Sigmoid colon (tissue), 4 donors: ENCODE data around the gene COMMD10.

Experiments used
- EP300 ChIP-seq, 4 donors: sonication (generic); formaldehyde crosslinking; IDR thresholded peaks; one replicate each; pipeline ENCODE4 v1.6.1; 2017; ENCODE audit warnings: antibody characterized with exemption in 4 of 4
- TF ChIP-seq, protein P1 (sequence below), 4 experiments: fragments of 450-650 bp in 3 of 4; fragments of 200-600 bp in 1 of 4; IDR thresholded peaks; one replicate each; pipeline ENCODE4 v1.5.1; 2016 to 2019; ENCODE audit warnings: antibody characterized with exemption in 4 of 4, mild to moderate bottlenecking in 3 of 4, moderate library complexity in 2 of 4

DNA sequence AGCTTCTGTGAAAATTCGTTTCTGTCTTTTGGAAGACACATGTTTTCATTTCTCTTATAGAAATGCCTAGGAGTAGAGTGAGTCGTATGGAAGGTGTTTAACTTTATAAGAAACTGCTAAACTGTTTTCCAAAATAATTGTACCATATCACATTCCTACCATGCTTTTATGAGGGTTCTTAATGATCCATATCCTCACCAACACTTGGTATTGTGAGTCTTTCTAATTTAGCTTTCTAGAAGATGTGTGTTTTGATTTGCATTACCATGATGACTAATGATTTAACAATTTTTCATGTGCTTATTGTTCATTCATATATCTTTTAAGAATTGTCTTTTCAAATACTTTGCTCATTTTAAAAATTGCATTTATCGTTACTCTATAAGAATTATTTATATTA, 223.6 kb downstream of the COMMD10 start:
- TF ChIP-seq EP300 (IDR thresholded peaks at IDR 0.05): no peak
- TF ChIP-seq, protein P1, sequence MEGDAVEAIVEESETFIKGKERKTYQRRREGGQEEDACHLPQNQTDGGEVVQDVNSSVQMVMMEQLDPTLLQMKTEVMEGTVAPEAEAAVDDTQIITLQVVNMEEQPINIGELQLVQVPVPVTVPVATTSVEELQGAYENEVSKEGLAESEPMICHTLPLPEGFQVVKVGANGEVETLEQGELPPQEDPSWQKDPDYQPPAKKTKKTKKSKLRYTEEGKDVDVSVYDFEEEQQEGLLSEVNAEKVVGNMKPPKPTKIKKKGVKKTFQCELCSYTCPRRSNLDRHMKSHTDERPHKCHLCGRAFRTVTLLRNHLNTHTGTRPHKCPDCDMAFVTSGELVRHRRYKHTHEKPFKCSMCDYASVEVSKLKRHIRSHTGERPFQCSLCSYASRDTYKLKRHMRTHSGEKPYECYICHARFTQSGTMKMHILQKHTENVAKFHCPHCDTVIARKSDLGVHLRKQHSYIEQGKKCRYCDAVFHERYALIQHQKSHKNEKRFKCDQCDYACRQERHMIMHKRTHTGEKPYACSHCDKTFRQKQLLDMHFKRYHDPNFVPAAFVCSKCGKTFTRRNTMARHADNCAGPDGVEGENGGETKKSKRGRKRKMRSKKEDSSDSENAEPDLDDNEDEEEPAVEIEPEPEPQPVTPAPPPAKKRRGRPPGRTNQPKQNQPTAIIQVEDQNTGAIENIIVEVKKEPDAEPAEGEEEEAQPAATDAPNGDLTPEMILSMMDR (IDR thresholded peaks at IDR 0.05): no peak
